GM23338 (cell line): Measurements from ENCODE around the gene HNF1B.

ENCODE experiments used
- CTCF ChIP-seq, 2 experiments: fragments of 200-600 bp in 1 of 2; sonication (generic) in 1 of 2; conservative IDR thresholded peaks; 2 replicates each; pipeline versions ENCODE4 v1.5.1 to v1.6.1; 2016 to 2017; ENCODE audit warnings: antibody characterized with exemption in 2 of 2, low read depth in 2 of 2, mild to moderate bottlenecking in 2 of 2, moderate library complexity in 1 of 2
- ETS1 ChIP-seq: IDR thresholded peaks from 2 replicates; pipeline ENCODE4 v1.6.1; 2016; ENCODE audit warnings: antibody characterized with exemption
- POLR2AphosphoS5 ChIP-seq: IDR thresholded peaks from 2 replicates; pipeline ENCODE4 v1.6.1; 2016; ENCODE audit warnings: antibody characterized with exemption, low read depth

- TF ChIP-seq CTCF (conservative IDR thresholded peaks at IDR 0.05; ENCODE audit: low read depth in 2 of 2) (no peak), ETS1 (no peak), POLR2AphosphoS5 (no peak)
Measured at GRCh38 chr17:37774504-37774903, 29.6 kb upstream of the HNF1B start.
